ENCODE data around the gene KRT4. TPM values are rescaled to one million over a fixed set of nuclear protein-coding genes. Genes with fewer than 3 reads are reported as not detected.

KRT4 gene
- polyA plus RNA-seq, 2 of the 4 experiments (the other 2 are of a cell fraction) = 2.1 to 12.8 TPM

- no peak for TF ChIP-seq HMGXB4 (CRISPR knock-in tag; IDR thresholded peaks at IDR 0.05; ENCODE audit: borderline replicate concordance)
Observed at GRCh38 chr12:52821826-52822660, 8.1 kb upstream of the KRT4 start (continued).

- DNase-seq (ENCODE audit: low read depth in 1 of 2, low spot score in 1 of 2) = no peak
- Histone ChIP-seq H3K4me1 (peaks cover 36% of the 10 kb centered on the region), H3K9me3 (no peaks in the 10 kb centered on the region), H3K4me3 (no peak overlapping the region), H3K4me2 (peak overlapping the region; percentile 44; the same call in 2 of the 3 replicates), H3K27ac (peak overlapping the region in 1 of 2 experiments; percentile 17; a peak in 2 of 6 replicates)
- CTCF ChIA-PET = interaction anchor here (0.7 to 1.9 kb wide), 4 partner anchors 14 to 239 kb away, joined by 3 to 5 read pairs (median 4); no protein-coding TSS in a partner anchor
- peak in 1 of 2 experiments; percentile 18; a peak in 2 of 6 replicates for ATAC-seq
- TF ChIP-seq MAFK (IDR thresholded peaks at IDR 0.05; ENCODE audit: partially characterized antibody) (peak; percentile 12), NR3C1 (IDR thresholded peaks at IDR 0.05) (no peak)
- FAIRE-seq = no peak
- POLR2A ChIA-PET = no interaction called here
- 92% methylated on average over 4 of the region's 4 CpGs for WGBS (ENCODE audit: missing lambda C conversion rate)
Observed at GRCh38 chr12:52821071-52821730, 7.3 kb upstream of the KRT4 start.

GRCh38 chr12:52820521-52820920, 6.6 kb upstream of the KRT4 start:
- no peak overlapping the region for H3K4me3 ChIP-seq
- FAIRE-seq (no peak), DNase-seq (ENCODE audit: low read depth in 1 of 2, low spot score in 1 of 2) (no peak), ATAC-seq (no peak)
- no peaks in the 10 kb centered on the region for H3K9me3 ChIP-seq
- peaks cover 36% of the 10 kb centered on the region for H3K4me1 ChIP-seq
- CTCF ChIA-PET = interaction anchor here (0.7 to 1.9 kb wide), 6 partner anchors 14 to 238 kb away, joined by 3 to 5 read pairs (median 4); no protein-coding TSS in a partner anchor
- no peak overlapping the region for H3K4me2 ChIP-seq
- 90% methylated on average over 6 of the region's 6 CpGs for WGBS (ENCODE audit: missing lambda C conversion rate)
- POLR2A ChIA-PET = no interaction called here
- H3K27ac ChIP-seq = no peak overlapping the region
- TF ChIP-seq BHLHE40 (IDR thresholded peaks at IDR 0.05; ENCODE audit: low read depth, low read length) = no peak
- no peak for TF ChIP-seq CEBPB (IDR thresholded peaks at IDR 0.05)
- no peak for TF ChIP-seq MAZ (IDR thresholded peaks at IDR 0.05; ENCODE audit: borderline replicate concordance, low read depth, low read length)
- no peak for TF ChIP-seq EP300 (IDR thresholded peaks at IDR 0.05)
- no peak for TF ChIP-seq GATA3 (IDR thresholded peaks at IDR 0.05; ENCODE audit: borderline replicate concordance)
- TF ChIP-seq POLR2AphosphoS2 (conservative IDR thresholded peaks at IDR 0.05; ENCODE audit: low read length) = no peak
- TF ChIP-seq FOSB (CRISPR knock-in tag; IDR thresholded peaks at IDR 0.05) = no peak
- TF ChIP-seq HDAC2 (IDR thresholded peaks at IDR 0.05) = no peak
- no peak for TF ChIP-seq HMGXB4 (CRISPR knock-in tag; IDR thresholded peaks at IDR 0.05; ENCODE audit: borderline replicate concordance)
- TF ChIP-seq JUNB (IDR thresholded peaks at IDR 0.05) = no peak
- TF ChIP-seq RFX5 (IDR thresholded peaks at IDR 0.05) = no peak

- no peaks in the 10 kb centered on the region for H3K9me3 ChIP-seq
- ChIA-PET CTCF (interaction anchor here (0.9 to 1.9 kb wide), 4 partner anchors 19 to 238 kb away, joined by 3 to 4 read pairs (median 4); no protein-coding TSS in a partner anchor), POLR2A (no interaction called here)
- peaks cover 37% of the 10 kb centered on the region for H3K4me1 ChIP-seq
- H3K27ac ChIP-seq = no peak overlapping the region
- WGBS (ENCODE audit: missing lambda C conversion rate) = 78% methylated on average over 7 of the region's 7 CpGs
- TF ChIP-seq ZFP36 (IDR thresholded peaks at IDR 0.05; ENCODE audit: borderline replicate concordance, partially characterized antibody) (peak; percentile 53), GATA3 (IDR thresholded peaks at IDR 0.05; ENCODE audit: borderline replicate concordance) (no peak), BCL3 (IDR thresholded peaks at IDR 0.05) (no peak), NFE2L2 (conservative IDR thresholded peaks at IDR 0.05; ENCODE audit: low read length) (no peak)
- H3K4me2 ChIP-seq = no peak overlapping the region
- no peak for DNase-seq (ENCODE audit: low read depth in 1 of 2, low spot score in 1 of 2)
- H3K4me3 ChIP-seq = no peak overlapping the region
- no peak for ATAC-seq
- FAIRE-seq = no peak
Observed at GRCh38 chr12:52819731-52820510, 6.0 kb upstream of the KRT4 start.

All from A549 (cell line).